Thyroid gland (tissue), 4 donors: ENCODE data around the gene MCF2L.

ENCODE experiments used
- CTCF ChIP-seq, 6 experiments: fragments of 200-600 bp in 3 of 6; fragments of 450-650 bp in 3 of 6; sonication (generic) in 3 of 6; IDR thresholded peaks; one replicate each; pipeline ENCODE4 v1.5.1; 2016 to 2019; ENCODE audit warnings: antibody characterized with exemption in 6 of 6, mild to moderate bottlenecking in 2 of 6, inconsistent platforms in 1 of 6, moderate library complexity in 1 of 6
- POLR2A ChIP-seq, 2 donors: fragments of 450-650 bp; IDR thresholded peaks; one replicate each; pipeline ENCODE4 v1.6.1; 2017; ENCODE audit warnings: antibody characterized with exemption in 2 of 2, mild to moderate bottlenecking in 2 of 2, moderate library complexity in 1 of 2

GRCh38 chr13:113114511-113115362, 145.7 kb downstream of the MCF2L start:
- TF ChIP-seq CTCF (IDR thresholded peaks at IDR 0.05) (no peak), POLR2A (IDR thresholded peaks at IDR 0.05) (no peak)
